ENCODE data around the gene COMMD9.

COMMD9 gene

DNA sequence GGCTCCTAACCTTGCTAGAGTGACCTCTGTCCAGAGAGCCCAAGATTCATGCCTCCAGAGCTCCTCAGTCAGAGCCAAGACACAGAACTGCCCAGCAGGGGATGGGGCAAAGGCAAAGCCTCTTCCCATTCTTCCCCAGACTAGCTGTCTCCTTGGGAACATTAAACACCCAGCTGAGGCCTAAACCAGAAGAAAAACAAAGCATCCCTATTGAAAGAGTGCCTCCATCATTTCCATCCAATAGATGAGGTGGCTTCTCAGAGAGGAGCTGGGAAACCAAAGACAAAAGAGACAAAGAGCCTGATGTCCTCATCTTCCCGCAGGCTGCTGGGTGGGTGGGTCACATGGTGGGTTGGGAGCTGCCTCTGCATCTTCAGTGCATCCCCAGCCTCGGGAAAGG is 37.4 kb downstream of the COMMD9 start:
- no peak for DNase-seq

- no peak for DNase-seq
These were observed 40.0 kb downstream of the COMMD9 start for GRCh38 chr11:36249246-36249645.

- no peak for DNase-seq
These were observed 40.8 kb downstream of the COMMD9 start for GRCh38 chr11:36248436-36248835.

DNA sequence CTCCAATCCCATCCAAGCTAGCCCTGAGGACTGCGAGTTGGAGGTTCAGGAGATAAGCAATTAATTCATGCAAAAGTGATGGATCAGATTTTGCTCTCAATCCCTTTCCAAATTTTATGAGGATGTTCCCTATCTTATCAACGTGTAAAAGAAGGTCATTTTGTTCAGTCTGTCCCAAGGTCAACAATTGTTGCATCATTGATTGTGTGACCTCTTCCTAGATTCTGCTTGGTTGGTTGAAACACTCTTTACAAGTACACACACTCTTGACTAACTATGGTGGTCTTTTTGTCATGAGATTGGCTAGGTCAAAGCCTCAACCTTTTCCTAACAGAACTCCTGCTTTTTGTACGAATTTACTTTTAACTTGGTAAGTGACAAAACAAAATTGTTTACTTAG is 41.7 kb downstream of the COMMD9 start:
- DNase-seq = no peak

DNA sequence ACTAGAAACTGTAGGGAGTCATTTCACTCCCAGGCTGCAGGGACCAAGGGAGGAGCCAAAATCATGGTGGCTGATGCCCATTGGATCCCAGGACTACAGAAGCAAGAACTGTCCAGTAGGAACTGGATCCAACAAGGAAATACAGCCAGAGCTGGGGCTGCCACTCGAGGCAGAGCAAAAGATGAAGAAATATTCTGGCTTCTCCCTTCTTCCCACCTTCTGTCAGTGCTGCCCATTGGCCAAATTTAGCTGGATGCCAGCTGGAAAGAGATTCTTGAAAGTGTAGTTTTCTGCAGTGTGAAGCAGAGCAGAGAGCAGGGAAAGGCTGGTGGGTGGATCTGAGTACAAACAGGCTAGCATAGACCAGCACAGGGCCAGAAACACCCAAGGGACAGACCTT is 45.6 kb downstream of the COMMD9 start:
- DNase-seq = peak; percentile 17

DNA sequence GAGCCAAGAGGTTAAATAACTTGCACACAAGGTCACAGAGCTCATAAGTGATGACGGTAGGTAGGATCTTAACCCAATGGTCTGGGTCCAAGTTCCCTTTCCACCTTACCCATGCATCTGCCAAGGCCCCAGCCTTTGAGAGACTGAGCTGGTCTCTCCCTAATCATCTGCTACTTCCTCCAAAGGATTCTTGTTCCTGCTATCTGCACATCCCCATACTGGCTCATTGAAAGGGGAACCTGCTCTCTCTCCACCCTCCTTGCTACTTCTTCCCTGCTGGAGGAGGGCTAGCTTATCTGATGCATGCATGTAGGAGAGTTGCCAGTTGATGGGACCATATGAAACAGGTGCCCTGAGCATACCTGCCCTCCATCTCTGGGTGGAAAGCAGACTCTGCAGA is 47.7 kb downstream of the COMMD9 start:
- DNase-seq = no peak

DNA sequence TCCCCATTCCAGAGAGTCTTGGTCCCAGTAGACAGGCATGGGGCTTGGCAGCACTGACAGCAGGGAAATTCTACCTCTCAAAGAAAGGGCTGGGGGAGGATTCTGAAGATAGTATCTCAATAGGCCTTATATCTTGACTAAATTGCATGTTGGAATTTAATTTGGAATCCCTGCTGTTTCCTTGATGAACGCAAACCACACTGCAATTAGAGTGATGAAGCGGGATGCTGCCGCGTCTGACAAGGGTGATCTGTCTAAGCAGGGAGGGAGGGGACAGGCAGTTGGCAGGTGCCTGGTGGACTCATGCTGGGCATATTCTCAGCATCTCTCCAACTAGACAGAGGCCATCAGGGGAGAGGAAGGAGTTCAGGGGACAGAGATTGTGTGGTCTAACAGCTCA is 48.4 kb downstream of the COMMD9 start:
- no peak for DNase-seq

DNA sequence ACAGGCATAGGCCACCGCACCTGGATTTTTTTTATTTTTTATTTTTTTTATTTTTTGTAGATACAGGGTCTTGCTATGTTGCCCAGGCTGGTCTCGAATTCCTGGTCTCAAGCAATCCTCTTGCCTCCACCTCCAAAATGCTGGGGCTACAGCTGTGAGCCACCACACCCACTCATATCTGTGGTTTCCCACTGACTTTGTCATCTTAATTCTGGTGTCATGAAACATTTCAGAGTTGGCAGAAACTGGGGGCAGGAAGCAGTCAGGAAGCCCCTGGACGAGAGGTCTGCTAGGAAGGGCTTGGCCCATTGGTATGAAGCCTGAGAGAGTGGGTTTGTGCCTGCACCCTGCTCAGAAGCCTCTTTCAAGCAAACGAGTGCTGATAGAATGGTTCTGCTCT is 49.1 kb downstream of the COMMD9 start:
- DNase-seq = no peak

DNA sequence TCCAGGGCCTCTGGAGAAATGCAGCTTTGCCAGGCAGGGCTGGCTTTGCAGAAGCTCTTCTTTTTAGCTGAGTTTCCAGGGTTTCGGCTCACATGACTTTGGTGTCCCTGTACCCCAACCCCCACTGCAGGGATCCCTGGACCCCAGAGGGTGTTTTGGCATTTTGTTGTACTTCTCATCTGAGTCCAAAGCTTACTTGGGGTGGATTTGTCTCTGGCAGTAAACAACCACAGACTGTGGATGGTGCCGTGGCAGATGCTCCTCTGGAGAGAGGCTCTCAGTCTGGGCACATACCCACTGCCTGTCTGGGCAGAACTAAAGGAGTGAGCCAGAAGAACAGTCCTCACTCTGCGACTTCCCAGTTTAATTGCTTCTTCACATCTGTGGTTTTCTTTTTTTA is 49.6 kb downstream of the COMMD9 start:
- DNase-seq = peak; percentile 54

- no peak for DNase-seq
These were observed 50.3 kb downstream of the COMMD9 start for GRCh38 chr11:36238881-36239280.

- DNase-seq = no peak
These were observed 51.1 kb downstream of the COMMD9 start for GRCh38 chr11:36238036-36238631.

DNA sequence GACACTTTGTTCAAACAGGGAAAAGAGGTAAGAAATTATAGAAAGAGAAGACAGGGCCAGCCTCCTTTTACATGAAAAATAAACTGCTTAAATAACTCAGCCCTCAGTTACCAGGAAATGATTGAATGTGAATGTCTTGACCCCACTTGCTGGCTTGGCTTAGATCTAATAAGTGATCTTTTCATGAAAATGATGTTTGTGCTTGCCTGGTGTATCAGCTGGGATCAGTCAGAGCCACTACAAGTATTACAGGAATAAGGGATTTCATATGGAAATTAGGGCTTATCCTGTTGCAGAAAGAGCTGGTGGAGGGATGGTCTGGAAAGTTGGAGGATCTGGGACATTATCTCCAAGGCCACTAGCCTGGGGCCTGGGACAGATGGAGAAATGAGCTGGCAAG is 51.8 kb downstream of the COMMD9 start:
- DNase-seq = no peak

- DNase-seq = no peak
These were observed 53.5 kb downstream of the COMMD9 start for GRCh38 chr11:36235750-36236149.

DNA sequence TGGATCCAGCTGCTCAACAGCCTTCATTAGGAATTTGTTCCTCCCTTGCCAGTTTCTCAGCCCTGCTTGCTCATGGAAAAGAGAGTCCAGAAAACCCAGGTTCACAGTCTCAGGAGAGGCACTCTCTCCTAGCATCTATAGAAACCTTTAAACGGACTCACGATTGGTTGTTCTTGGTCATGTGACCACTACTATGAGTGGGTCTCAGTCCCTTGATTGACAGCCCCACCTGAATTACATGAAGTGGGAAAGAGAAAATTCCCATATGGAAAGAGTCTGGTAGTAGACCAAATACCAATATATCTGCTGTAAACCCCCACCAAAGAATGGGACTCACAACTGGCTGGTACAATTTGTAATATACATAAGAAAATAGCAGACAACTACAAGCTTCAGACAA is 54.4 kb downstream of the COMMD9 start:
- no peak for DNase-seq

DNA sequence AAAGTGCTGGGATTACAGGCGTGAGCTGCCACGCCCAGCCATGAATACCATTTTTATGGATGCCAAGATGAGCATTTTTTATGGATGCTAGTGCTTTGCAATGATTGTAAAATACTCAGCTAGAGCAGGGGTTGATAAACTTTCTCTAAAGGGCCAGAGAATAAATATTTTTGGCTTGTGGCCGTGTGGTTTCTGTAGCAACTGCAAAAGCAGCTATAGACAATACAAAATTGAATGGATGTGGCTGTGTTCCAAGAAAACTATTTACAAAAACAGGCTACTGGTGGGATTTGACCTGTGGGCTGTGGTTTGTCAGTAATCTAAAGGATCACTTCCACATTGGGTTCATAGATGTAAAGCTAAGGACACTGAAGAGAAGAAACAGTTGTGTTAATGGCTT is 56.0 kb downstream of the COMMD9 start:
- no peak for DNase-seq

- peak; percentile 32 for DNase-seq
These were observed 58.2 kb downstream of the COMMD9 start for GRCh38 chr11:36230779-36231699.

- DNase-seq = no peak
These were observed 60.0 kb downstream of the COMMD9 start for GRCh38 chr11:36229091-36229705.

- DNase-seq = no peak
These were observed 60.5 kb downstream of the COMMD9 start for GRCh38 chr11:36228689-36229088.

DNA sequence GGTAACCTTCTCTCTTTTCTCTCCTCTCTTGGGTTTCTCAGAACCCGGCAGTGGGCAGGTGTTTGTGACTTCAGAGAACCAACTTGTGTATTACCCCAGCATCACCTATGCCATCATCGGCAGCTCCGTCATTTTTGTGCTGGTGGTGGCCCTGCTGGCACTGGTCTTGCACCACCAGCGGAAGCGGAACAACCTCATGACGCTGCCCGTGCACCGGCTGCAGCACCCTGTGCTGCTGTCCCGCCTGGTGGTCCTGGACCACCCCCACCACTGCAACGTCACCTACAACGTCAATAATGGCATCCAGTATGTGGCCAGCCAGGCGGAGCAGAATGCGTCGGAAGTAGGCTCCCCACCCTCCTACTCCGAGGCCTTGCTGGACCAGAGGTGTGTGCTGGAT is 62.2 kb downstream of the COMMD9 start:
- no peak for DNase-seq

GRCh38 chr11:36224209-36224882 is 64.9 kb downstream of the COMMD9 start:
- DNase-seq = no peak

DNA sequence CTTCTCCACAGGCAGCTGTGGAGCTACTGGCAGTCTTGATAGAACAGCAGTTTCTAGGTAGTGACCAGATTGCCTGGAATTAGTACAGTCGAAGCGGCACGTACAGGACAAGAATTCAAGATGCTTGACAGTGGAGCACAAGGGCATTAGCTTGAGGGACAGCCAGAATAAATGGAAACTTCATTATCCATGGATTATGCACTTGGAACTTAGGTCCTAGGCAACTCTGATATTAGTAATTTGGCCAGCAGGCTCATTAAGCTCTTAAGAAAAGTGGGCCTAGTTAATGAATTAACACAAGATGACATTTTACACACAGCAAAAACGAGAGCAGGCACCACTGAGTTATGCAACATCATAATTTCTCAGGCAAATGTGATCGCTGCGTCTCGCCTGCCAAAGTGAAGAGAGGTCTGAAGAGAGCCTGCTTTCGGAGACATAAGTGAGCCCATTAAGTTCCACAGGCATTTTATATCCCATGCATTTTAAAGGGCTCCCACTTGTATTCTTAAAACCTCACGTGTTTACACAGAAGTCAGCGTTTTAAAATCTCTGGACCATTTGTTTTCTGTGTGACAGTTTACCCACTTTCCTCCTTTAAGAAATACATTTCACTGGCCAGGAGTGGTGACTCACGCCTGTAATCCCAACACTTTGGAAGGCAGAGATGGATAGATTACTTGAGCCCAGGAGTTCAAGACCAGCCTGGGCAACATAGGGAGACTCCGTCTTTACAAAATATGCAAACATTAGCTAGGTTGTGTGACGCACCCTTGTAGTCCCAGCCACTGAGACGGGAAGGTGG is 66.2 kb downstream of the COMMD9 start:
- DNase-seq = no peak
